ENCODE results near the gene JARID2. TPM values are rescaled to one million over a fixed set of nuclear protein-coding genes. Genes with fewer than 3 reads are reported as not detected.
A peak's percentile ranks its signal among the peaks of the same experiment; 100 is the strongest.

JARID2 gene
- total and polyA plus RNA-seq, 2 of the 13 experiments (the other 11 are each of a cell fraction or from before 2014, with no cell fraction given), result 7.5 to 10.3 TPM

- POLR2A ChIA-PET, result no interaction called here
- in situ Hi-C loops (cut with HindIII; ENCODE audit: extremely low pct_ligation_motif_present, low pct_unique_long_range_greater_than_20kb) (no loop called here), intact Hi-C loops (cut with micrococcal nuclease; ENCODE audit: unreplicated experiment) (loop anchor here (5.0 kb wide), 1 partner anchor 78 kb away; the partner anchor contains the start of gene JARID2)
- ATAC-seq (no peak), DNase-seq (ENCODE audit: low spot score) (no peak), FAIRE-seq (no peak)
- Histone ChIP-seq H3K4me3 (replicated peaks in 1 of 3; ENCODE audit: insufficient read depth in 1 of 3, low read depth in 2 of 3, low read length in 3 of 3) (no peak overlapping the region), H3K36me3 (replicated peaks in 1 of 2; ENCODE audit: control insufficient read depth in 1 of 2, insufficient read depth in 2 of 2, low read length in 2 of 2) (no peaks in the 10 kb centered on the region), H3K4me2 (ENCODE audit: low read depth, low read length) (no peak overlapping the region), H2AFZ (ENCODE audit: low read length) (no peak overlapping the region), H3K27me3 (ENCODE audit: control insufficient read depth in 1 of 2, insufficient read depth in 2 of 2, low read length in 2 of 2) (no peaks in the 10 kb centered on the region), H3K9me3 (ENCODE audit: low read length) (no peaks in the 10 kb centered on the region), H3K4me1 (ENCODE audit: insufficient read depth, low read length) (peaks cover 52% of the 10 kb centered on the region), H3K9ac (ENCODE audit: insufficient read depth, low read depth, low read length) (no peak overlapping the region), H3K79me2 (ENCODE audit: insufficient read depth, low read length) (peaks cover 53% of the 10 kb centered on the region), H4K20me1 (ENCODE audit: insufficient read depth, low read length) (peaks cover 6% of the 10 kb centered on the region; the same call in 1 of the 2 replicates), H3K27ac (ENCODE audit: extremely low read length, insufficient read depth, low read length) (peak overlapping the region; percentile 10)
- WGBS (ENCODE audit: low lambda C conversion rate), result 88% methylated on average over 5 of the region's 5 CpGs
- CTCF ChIA-PET (ENCODE audit: low intra/inter-chr PET ratio, low total read pairs), result no interaction called here
- 0 out of 2 replicates have a peak, but pooled peaks have one; percentile 17 for TF ChIP-seq ZMYM4 (CRISPR knock-in tag; IDR thresholded peaks at IDR 0.05)
- peak; percentile 81 for TF ChIP-seq ZBTB33 (CRISPR knock-in tag; IDR thresholded peaks at IDR 0.05)
- no peak for TF ChIP-seq ZNF570 (CRISPR knock-in tag; IDR thresholded peaks at IDR 0.05; ENCODE audit: borderline replicate concordance)
- TF ChIP-seq HNF4A (CRISPR knock-in tag; IDR thresholded peaks at IDR 0.05), result peak; percentile 27; the same call in 1 of the 2 replicates
- TF ChIP-seq ZNF790 (CRISPR knock-in tag; IDR thresholded peaks at IDR 0.05; ENCODE audit: borderline replicate concordance), result 0 out of 2 replicates have a peak, but pooled peaks have one; percentile 44
- 0 out of 2 replicates have a peak, but pooled peaks have one; percentile 3 for TF ChIP-seq CEBPG (CRISPR knock-in tag; IDR thresholded peaks at IDR 0.05)
- peak; percentile 71 for TF ChIP-seq BCL6 (CRISPR knock-in tag; IDR thresholded peaks at IDR 0.05)
- no peak for TF ChIP-seq MIER3 (CRISPR knock-in tag; IDR thresholded peaks at IDR 0.05; ENCODE audit: borderline replicate concordance)
- TF ChIP-seq TBX2 (CRISPR knock-in tag; IDR thresholded peaks at IDR 0.05; ENCODE audit: borderline replicate concordance), result no peak
- no TSS peak for BruUV-seq (replicated peaks)
Measured at GRCh38 chr6:15325540-15325955, 79.7 kb downstream of the JARID2 start.

All from HepG2 (cell line).